SU-DHL-6 (cell line): ENCODE results near the gene HERC3.

Experiments
- H2AFZ ChIP-seq: fragments of 200-600 bp; sonication (generic); 2 replicates; pipeline ENCODE4 v1.6.1; 2014; ENCODE audit warnings: low read depth, mild to moderate bottlenecking, moderate library complexity, mixed read lengths, antibody characterized with exemption, low read length; ENCODE audit not compliant: severe bottlenecking
- H3F3A ChIP-seq: fragments of 200-600 bp; shearing (Covaris generic); 2 replicates; pipeline ENCODE4 v1.6.0; 2016; ENCODE audit warnings: antibody characterized with exemption, mild to moderate bottlenecking; ENCODE audit not compliant: insufficient read depth
- H3K27ac ChIP-seq: fragments of 200-600 bp; sonication (generic); 2 replicates; pipeline ENCODE4 v1.5.1; 2016; ENCODE audit warnings: low read depth, mild to moderate bottlenecking, low read length, moderate library complexity, mixed read lengths
- H3K27me3 ChIP-seq: fragments of 200-600 bp; sonication (generic), shearing (Covaris generic); 2 replicates; pipeline ENCODE4 v1.6.0; 2014; ENCODE audit warnings: mild to moderate bottlenecking, low read length
- H3K36me3 ChIP-seq: fragments of 200-600 bp; sonication (generic); 2 replicates; pipeline ENCODE4 v1.6.1; 2014; ENCODE audit warnings: mild to moderate bottlenecking, low read length, mixed read lengths
- H3K4me2 ChIP-seq: fragments of 300-600, 200-600 bp; shearing (Covaris generic), sonication (generic); 2 replicates; pipeline ENCODE4 v1.6.0; 2014; ENCODE audit warnings: low read length, low read depth, mild to moderate bottlenecking; ENCODE audit not compliant: poor library complexity, severe bottlenecking
- H3K4me3 ChIP-seq: fragments of 200-600 bp; sonication (generic); 2 replicates; pipeline ENCODE4 v1.5.1; 2014; ENCODE audit warnings: antibody characterized with exemption, low read length, mild to moderate bottlenecking, mixed read lengths; ENCODE audit not compliant: insufficient read depth, poor library complexity, severe bottlenecking
- H3K79me2 ChIP-seq: fragments of 200-600 bp; sonication (generic); 2 replicates; pipeline ENCODE4 v1.6.1; 2014; ENCODE audit warnings: mild to moderate bottlenecking, low read length, moderate library complexity; ENCODE audit not compliant: insufficient read depth
- H3K9ac ChIP-seq: fragments of 200-600 bp; sonication (generic); 2 replicates; pipeline ENCODE4 v1.7.0; 2014; ENCODE audit warnings: mild to moderate bottlenecking, low read length
- H3K9me2 ChIP-seq: fragments of 200-600 bp; sonication (generic); replicated peaks from 2 replicates; pipeline ENCODE4 v1.6.1; 2014; ENCODE audit warnings: low read length; ENCODE audit not compliant: insufficient read depth
- H3K9me3 ChIP-seq: fragments of 200-600 bp; sonication (generic); 2 replicates; pipeline ENCODE4 v1.6.1; 2014; ENCODE audit warnings: low read length, mixed read lengths; ENCODE audit not compliant: insufficient read depth
- H4K20me1 ChIP-seq: fragments of 200-600 bp; sonication (generic); 2 replicates; pipeline ENCODE4 v1.6.1; 2014; ENCODE audit warnings: low read depth, mild to moderate bottlenecking, antibody characterized with exemption, low read length, moderate library complexity, mixed read lengths
- EZH2phosphoT487 ChIP-seq: fragments of 200-600 bp; sonication (generic), shearing (Covaris generic); conservative IDR thresholded peaks from 2 replicates; pipeline ENCODE4 v1.6.1; 2018; ENCODE audit warnings: mild to moderate bottlenecking, antibody characterized with exemption, low read length, moderate library complexity, mixed read lengths
- TF ChIP-seq, protein P1 (sequence below): fragments of 200-600 bp; sonication (generic); IDR thresholded peaks from one replicate; pipeline ENCODE4 v1.5.1; 2017; ENCODE audit warnings: antibody characterized with exemption, mild to moderate bottlenecking, low read length, moderate library complexity; ENCODE audit not compliant: insufficient read depth, poor library complexity, severe bottlenecking

The HERC3 gene

DNA sequence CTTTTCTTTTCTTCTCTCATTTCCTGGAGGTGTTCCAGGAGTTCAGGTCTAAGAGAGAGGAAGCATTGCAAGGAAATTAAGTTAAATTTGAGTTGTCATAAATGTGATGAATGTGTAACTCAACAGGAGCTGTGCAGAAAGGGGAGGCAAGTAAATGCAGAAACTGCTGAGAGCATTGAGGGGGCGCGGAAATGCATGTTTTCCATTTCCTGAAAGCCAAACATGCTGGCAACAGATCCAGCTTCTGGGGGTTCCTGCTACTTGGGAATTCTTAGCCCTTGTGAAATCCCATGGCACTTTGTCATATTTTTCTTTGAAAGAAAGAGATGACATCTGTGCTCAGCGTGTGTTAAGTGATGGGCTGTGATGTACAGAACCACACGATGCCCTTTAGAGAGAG lies 139.1 kb downstream of the HERC3 start:
- Histone ChIP-seq H3K27me3 (no peaks in the 10 kb centered on the region), H3K36me3 (no peaks in the 10 kb centered on the region), H3K9me3 (no peaks in the 10 kb centered on the region), H4K20me1 (no peaks in the 10 kb centered on the region), H3K9ac (no peak overlapping the region), H3K4me2 (no peak overlapping the region), H3K9me2 (no peaks in the 10 kb centered on the region), H2AFZ (no peak overlapping the region), H3K79me2 (no peaks in the 10 kb centered on the region), H3K27ac (no peak overlapping the region), H3K4me3 (no peak overlapping the region), H3F3A (no peaks in the 10 kb centered on the region)
- TF ChIP-seq, protein P1, sequence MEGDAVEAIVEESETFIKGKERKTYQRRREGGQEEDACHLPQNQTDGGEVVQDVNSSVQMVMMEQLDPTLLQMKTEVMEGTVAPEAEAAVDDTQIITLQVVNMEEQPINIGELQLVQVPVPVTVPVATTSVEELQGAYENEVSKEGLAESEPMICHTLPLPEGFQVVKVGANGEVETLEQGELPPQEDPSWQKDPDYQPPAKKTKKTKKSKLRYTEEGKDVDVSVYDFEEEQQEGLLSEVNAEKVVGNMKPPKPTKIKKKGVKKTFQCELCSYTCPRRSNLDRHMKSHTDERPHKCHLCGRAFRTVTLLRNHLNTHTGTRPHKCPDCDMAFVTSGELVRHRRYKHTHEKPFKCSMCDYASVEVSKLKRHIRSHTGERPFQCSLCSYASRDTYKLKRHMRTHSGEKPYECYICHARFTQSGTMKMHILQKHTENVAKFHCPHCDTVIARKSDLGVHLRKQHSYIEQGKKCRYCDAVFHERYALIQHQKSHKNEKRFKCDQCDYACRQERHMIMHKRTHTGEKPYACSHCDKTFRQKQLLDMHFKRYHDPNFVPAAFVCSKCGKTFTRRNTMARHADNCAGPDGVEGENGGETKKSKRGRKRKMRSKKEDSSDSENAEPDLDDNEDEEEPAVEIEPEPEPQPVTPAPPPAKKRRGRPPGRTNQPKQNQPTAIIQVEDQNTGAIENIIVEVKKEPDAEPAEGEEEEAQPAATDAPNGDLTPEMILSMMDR: no peak
- no peak for TF ChIP-seq EZH2phosphoT487

DNA sequence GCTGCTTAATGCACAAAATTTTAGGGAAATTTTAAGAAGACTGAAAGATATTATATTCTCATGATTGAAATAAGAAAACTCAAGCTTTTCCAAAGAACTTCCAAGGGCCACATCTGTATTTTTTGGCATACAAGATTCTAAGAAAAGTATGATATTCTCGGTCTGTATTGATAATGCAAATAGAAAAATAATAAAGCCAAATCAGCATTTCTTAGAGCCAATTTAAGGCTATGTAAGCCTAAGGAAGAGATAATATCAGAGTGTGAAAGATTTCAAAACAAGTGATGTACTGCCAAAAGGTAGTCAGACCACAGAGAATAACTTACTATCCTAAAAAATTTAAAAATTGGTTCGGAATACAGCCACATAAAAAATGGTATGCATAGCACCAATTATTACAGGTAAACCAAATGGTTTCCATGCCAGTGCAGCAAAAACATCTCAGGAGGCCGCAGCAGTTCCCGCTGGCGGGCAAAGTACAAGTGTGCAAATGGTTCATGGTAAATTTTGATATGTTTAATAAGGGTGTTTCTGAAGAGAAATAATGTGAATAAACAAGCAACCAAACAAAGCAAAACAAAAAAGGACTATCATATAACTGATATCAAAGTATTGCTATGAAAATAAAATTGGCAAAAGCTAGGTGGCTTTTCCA lies 140.6 kb downstream of the HERC3 start:
- H4K20me1 ChIP-seq: no peaks in the 10 kb centered on the region
- H3K27me3 ChIP-seq: no peaks in the 10 kb centered on the region
- H3K27ac ChIP-seq: no peak overlapping the region
- H3K79me2 ChIP-seq: no peaks in the 10 kb centered on the region
- H3K9me3 ChIP-seq: no peaks in the 10 kb centered on the region
- H3K9me2 ChIP-seq: no peaks in the 10 kb centered on the region
- H3K36me3 ChIP-seq: no peaks in the 10 kb centered on the region
- no peak overlapping the region for H3K4me3 ChIP-seq
- no peak for TF ChIP-seq EZH2phosphoT487
- TF ChIP-seq, protein P1: no peak
- H3F3A ChIP-seq: no peaks in the 10 kb centered on the region
- H3K4me2 ChIP-seq: no peak overlapping the region
- H2AFZ ChIP-seq: no peak overlapping the region
- H3K9ac ChIP-seq: no peak overlapping the region

DNA sequence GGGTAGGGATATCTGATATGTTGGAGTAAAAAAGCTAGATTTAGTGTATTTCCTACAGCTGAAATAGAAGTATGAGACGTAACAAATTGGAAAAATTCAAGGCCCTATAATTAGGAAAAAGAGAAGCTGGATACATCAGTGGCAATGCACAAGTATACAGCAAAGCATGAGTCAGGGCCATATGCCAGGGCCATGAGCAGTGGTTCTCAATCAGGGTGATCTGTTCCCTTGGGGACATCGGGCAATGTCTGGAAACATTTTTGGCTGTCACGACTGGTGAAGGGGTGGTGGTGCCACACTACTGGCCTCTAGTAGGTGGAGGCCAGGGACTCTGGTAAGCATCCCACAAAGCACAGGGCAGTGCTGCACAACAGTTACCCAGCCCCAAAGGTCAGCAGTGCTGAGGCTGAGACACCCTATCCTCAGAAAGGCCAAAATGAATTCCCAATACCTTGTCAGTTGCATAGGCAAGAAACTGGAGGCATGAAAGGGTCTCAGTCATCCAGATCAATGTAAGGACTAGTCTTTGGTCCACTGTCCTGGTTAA lies 142.2 kb downstream of the HERC3 start:
- TF ChIP-seq EZH2phosphoT487: no peak
- TF ChIP-seq, protein P1: no peak
- no peaks in the 10 kb centered on the region for H3K79me2 ChIP-seq
- H3K4me3 ChIP-seq: no peak overlapping the region
- no peak overlapping the region for H3K27ac ChIP-seq
- H3K27me3 ChIP-seq: no peaks in the 10 kb centered on the region
- H3K36me3 ChIP-seq: no peaks in the 10 kb centered on the region
- H3K9me2 ChIP-seq: no peaks in the 10 kb centered on the region
- H4K20me1 ChIP-seq: no peaks in the 10 kb centered on the region
- H3K4me2 ChIP-seq: no peak overlapping the region
- H2AFZ ChIP-seq: no peak overlapping the region
- no peak overlapping the region for H3K9ac ChIP-seq
- H3F3A ChIP-seq: no peaks in the 10 kb centered on the region
- no peaks in the 10 kb centered on the region for H3K9me3 ChIP-seq
